ENCODE results near the gene HSPH1.
"Not testable (repeated sequence)": the region's sequence is repeated elsewhere in the genome, so short reads cannot be mapped to it uniquely, and the experiment has no call there.

Gene HSPH1

GRCh38 chr13:31124204-31124603 is 37.5 kb downstream of the HSPH1 start:
- DNase-seq: no peak

- no peak for DNase-seq
Measured at GRCh38 chr13:31122544-31123260, 39.0 kb downstream of the HSPH1 start.

DNA sequence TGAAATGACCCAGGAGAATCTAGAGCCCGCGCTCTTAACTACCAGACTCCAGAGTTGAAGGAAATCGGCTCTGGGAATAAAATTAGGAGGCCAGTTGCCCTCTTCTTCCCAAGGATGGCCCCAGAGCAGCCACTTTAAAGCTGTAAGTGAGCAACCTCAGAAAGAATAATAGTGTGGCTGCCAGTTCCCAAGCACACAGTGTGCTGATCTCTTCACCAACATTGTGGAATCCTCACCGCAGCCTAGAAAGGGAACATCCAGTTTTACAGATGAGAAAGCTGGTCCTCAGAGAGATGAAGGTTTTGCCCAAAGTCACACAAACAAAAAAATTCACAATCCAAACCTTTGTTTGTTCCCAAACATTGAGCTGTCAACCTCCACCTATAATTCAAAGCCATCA is 39.6 kb downstream of the HSPH1 start:
- DNase-seq: no peak

DNA sequence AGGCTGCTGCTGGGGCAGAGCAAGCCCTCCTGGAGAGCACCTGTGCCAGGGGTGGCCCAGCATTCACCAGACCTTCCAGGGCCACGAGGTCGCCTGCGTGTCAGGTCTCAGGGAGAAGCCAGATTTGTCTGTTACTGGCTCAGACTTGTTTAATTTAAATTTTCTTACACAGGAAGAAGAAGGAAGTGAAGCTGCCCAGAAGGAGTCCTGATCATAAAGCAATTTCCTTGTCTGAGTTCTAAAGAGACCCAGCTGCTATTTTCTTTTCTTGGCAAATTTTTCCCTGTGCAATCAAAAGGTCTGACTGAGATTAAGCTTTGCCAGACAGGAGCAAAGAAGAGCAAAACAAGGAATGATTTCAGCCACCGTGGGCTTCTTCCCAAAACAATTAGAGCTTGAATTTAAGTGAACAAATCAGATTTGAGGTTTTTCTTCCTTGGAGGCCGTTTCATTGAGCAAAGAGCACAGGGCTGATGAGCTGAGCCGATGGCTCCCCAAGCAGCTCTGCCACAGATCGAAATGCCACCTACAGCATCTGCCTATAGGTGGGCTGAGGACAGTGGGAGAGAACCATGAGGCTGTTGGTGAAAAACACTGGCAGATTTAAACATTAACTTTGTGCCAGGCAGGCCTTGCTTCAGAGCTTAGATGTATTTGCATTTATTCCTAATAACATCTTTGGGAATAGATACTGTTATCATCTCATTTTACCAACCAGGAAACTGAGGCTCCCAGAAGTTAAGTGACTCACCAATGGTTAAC is 40.1 kb downstream of the HSPH1 start:
- DNase-seq: no peak

- DNase-seq: no peak
Measured at GRCh38 chr13:31119966-31120700, 41.6 kb downstream of the HSPH1 start.

- no peak for DNase-seq
Measured at GRCh38 chr13:31119526-31119925, 42.2 kb downstream of the HSPH1 start.

DNA sequence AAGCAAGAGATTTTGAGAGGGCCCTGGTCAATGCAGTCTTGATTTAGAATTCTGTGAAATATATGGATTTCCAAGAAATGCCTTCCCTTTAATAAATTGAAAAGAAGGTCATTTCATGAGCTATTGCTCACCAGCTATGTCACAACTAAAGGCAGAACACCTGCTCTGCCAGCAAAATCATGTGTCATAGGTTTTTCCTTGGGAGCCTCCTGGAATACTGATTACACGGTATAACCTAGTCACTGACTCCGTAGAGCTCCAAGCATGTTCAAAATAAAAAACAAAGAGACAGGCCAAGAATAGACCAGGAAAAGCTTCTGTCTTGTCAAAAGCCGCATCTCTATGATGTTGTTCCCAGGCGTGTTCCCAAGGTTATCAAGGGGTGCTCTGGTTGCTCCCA is 45.5 kb downstream of the HSPH1 start:
- DNase-seq: no peak

DNA sequence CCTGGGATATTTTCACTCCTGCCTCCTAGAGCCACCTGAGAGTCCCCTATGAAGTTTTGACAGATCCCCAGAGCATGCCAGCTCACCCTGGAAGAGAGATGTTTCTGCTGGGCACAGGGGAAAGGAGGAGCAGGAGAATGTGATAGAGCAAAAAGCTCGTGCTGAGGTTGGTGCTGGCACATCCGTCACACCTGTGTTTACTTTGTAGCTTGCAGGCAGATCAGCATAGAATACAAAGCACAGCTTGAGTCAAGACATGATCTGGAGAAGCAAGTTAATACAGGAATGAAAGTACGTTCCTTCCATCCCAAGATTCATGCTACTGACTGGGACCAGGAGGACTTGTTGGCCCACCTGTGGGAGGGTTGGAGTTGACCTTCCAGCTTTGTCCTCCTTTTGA is 46.1 kb downstream of the HSPH1 start:
- no peak for DNase-seq

DNA sequence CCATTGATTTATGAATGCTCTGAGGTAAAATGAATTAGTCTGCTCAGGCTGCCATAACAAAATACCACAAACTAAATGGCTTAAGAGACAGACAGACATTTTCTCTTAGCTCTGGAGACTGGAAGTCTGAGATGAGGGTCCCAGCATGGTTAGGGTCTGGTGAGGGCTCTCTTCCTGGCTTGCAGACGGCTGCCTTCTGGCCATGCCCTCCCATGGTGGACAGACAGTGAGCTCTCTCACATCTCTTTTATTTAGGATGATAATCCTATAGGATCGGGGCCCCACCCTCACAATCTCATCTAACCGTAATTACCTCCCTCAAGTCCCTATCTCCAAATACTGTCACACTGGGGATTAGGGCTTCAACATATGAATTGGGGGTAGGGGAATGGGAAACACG is 47.1 kb downstream of the HSPH1 start:
- no peak for DNase-seq

DNA sequence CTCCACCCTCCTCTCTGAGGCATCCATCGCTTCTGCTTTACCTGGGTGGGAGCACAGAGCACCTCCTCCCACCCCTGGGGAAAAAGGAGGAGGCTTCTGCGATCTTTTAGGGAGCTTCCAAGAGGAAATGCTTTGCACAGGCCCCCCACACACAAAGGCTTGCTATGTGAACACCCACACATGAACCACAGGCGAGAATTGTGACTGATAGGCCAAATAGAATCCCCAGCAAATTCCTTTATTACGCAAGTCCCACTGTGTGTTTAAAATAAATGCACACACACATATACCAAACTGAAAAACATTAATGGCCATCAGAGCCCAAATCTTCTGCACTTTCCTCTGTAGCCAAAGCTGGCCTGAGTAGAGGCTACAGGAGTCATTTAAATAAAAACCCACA is 50.6 kb downstream of the HSPH1 start:
- DNase-seq: no peak

- DNase-seq: no peak
Measured at GRCh38 chr13:31110617-31111016, 51.1 kb downstream of the HSPH1 start.

DNA sequence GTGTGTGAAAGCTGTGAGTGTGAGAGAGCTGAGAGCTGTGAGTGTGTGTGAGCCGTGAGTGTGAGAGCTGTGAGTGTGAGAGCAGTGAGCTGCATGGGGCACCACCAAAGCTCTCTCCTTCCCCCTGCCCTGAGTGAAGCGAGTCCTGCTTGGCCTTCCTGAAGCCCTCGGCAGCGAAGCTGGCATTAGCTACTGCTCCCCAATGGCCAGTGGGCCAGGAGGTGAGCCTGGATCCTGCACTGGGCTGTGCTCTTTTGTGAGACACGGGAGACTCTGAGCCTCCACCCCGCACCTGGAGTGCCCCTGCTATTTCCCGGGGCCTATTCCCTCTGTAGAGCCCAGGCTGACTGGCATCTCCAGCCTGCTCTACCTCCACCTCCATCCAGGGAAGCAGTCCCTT is 51.5 kb downstream of the HSPH1 start:
- DNase-seq: no peak

DNA sequence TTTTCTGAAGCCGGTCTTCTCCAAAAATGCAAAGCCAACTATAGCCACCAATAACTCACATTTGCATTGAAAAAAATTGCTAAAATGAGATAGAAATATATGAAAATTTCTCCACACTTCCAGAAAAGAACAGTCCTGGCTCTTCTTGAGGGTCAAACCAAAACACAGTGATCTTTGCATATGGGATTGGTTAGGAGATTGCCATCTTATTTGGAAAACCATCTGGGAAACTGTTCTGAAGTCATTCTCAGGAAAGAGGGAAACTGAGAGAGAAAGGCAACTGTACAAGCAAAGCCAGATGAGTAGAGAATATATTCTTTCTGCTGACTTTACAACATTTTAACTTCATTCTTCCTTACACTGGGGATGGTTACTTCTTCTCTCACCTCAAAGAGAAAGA is 54.6 kb downstream of the HSPH1 start:
- no peak for DNase-seq

GRCh38 chr13:31105856-31106255 is 55.8 kb downstream of the HSPH1 start:
- no peak for DNase-seq

GRCh38 chr13:31105020-31105795 is 56.5 kb downstream of the HSPH1 start:
- DNase-seq: no peak

DNA sequence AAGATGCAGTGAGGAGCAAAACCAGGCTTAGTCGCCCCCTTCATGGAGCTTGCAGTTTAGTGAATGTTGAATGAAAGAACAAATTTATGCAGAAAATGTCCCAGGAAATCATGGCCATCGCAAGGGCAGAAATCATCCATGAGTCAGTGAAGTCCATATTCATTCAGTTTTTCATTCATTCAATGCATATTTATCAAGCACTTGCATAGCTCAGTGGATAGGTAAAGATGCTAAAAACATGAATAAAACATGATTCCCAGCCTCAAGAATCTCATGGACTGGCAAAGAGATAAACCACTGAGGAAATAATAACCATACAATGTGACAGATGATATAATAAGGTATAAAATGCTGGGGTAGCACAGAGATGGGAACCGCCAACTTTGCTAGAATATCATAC is 58.8 kb downstream of the HSPH1 start:
- no peak for DNase-seq

GRCh38 chr13:31101472-31102170 is 60.1 kb downstream of the HSPH1 start:
- DNase-seq: no peak

DNA sequence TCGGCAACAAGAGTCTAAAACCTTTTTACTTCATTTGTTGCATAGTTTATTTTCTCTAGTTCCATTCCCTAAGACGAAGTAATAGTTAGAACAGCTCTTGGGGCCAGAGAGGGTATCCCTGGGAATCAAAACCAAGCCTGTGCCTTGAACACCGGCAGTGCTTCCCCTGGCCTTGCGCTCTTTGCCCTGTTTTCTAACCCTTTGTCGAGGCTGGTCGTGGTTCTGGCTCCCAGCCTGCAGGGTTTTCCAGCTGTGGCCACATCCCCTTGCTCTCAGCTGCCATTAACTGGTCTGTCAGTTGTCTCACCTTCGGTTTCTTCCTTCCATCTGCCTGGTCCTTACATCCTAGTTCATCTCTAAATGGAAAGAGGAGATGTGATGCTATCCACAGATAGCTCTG is 61.0 kb downstream of the HSPH1 start:
- DNase-seq: no peak

DNA sequence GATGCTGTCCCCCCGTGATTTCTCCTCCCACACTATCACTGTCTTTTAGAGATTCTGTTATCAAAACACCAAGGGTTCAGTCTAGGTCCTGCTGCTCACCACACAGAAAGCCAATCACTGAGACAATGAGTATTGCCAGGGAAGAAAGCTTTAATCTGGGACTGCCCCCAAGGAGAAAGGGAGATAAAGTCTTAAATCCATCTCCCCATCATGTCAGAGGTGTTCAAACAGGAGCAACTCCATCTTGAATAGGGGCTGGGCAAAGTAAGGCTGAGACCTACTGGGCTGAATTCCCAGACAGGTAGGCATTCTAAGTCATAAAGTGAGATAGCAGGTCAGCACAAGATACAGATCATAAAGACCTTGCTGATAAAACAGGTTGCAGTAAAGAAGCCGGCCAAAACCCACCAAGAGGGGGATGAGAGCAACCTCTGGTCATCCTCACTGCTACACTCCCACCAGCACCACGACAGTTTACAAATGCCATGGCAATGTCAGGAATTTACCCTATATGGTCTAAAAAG is 63.7 kb downstream of the HSPH1 start:
- not testable (repeated sequence) for DNase-seq

GRCh38 chr13:31096654-31097302 is 64.9 kb downstream of the HSPH1 start:
- DNase-seq: no peak

GRCh38 chr13:31094331-31095015 is 67.2 kb downstream of the HSPH1 start:
- DNase-seq: no peak

Data from CD4-positive, alpha-beta T cell treated with Interferon alpha-2 for 1 hour (primary cell).